HepG2 (cell line): ENCODE results near the gene ACKR3. TPM values are rescaled to one million over a fixed set of nuclear protein-coding genes. Genes with fewer than 3 reads are reported as not detected.

Experiments
- ATAC-seq: fragments of 200-7000 bp; cut with Tn5 transposase; 3 replicates; pipeline ENCODE4 v1.9.1; 2020; ENCODE audit warnings: mild to moderate bottlenecking, moderate library complexity
- BruUV-seq: library from RNA; stranded (reverse); fragments of 400-500 nt; replicated peaks from 2 replicates; lab custom pipeline; 2021; lab: Mats Ljungman, UMichigan
- CTCF ChIA-PET: fragments of 300-600 bp; formaldehyde crosslinking; extraction: SDS; loops from one replicate; lab custom pipeline; 2021; ENCODE audit warnings: low total read pairs, inconsistent platforms, low intra/inter-chr PET ratio; lab: Yijun Ruan, JAX
- POLR2A ChIA-PET: fragments of 350-600 bp; sonication (Branson Sonifier 250); formaldehyde crosslinking; loops from one replicate; lab custom pipeline; 2020; ENCODE audit warnings: antibody characterized with exemption, inconsistent platforms; lab: Yijun Ruan, JAX
- DNase-seq: peaks from one replicate; pipeline ENCODE4 v3.0.0-alpha.2; 2015; ENCODE audit warnings: low spot score
- FAIRE-seq: peaks from 3 replicates; lab custom pipeline; 2011; peaks lifted over from hg19 to GRCh38; lab: Jason Lieb, UNC
- H2AFZ ChIP-seq: one replicate; pipeline ENCODE4 v1.6.1; 2011; ENCODE audit warnings: low read length, inconsistent platforms
- H3K27ac ChIP-seq: fragments of 300-600 bp; 3 replicates; pipeline ENCODE4 v1.8.0; 2011; ENCODE audit warnings: mixed run types, mild to moderate bottlenecking, mixed read lengths, low read length, inconsistent platforms; ENCODE audit not compliant: insufficient read depth; ENCODE audit errors: extremely low read length
- H3K27me3 ChIP-seq, 2 experiments: fragments of 200-600 bp in 1 of 2; 2 replicates in 1 of 2; 3 replicates in 1 of 2; pipeline versions ENCODE4 v1.6.0 to v1.8.0; 2011; ENCODE audit warnings: low read length in 2 of 2, mild to moderate bottlenecking in 2 of 2, moderate library complexity in 2 of 2, inconsistent platforms in 1 of 2; ENCODE audit not compliant: insufficient read depth in 2 of 2, control insufficient read depth in 1 of 2
- H3K36me3 ChIP-seq, 2 experiments: fragments of 200-600 bp in 1 of 2; replicated peaks in 1 of 2; 2 replicates in 1 of 2; 3 replicates in 1 of 2; pipeline versions ENCODE4 v1.5.1 to v1.8.0; 2011; ENCODE audit warnings: low read length in 2 of 2, inconsistent platforms in 1 of 2; ENCODE audit not compliant: insufficient read depth in 2 of 2, control insufficient read depth in 1 of 2
- H3K4me1 ChIP-seq: 2 replicates; pipeline ENCODE4 v1.5.1; 2012; ENCODE audit warnings: low read length, inconsistent platforms; ENCODE audit not compliant: insufficient read depth
- H3K4me2 ChIP-seq: 2 replicates; pipeline ENCODE4 v1.6.0; 2011; ENCODE audit warnings: low read depth, low read length, inconsistent platforms
- H3K4me3 ChIP-seq, 3 experiments: fragments of 200-600 bp in 1 of 3; sonication (generic), shearing (Covaris generic) in 1 of 3; replicated peaks in 1 of 3; 2 replicates each; pipeline ENCODE4 v1.5.1; 2011 to 2016; ENCODE audit warnings: low read length in 3 of 3, inconsistent platforms in 2 of 3, low read depth in 2 of 3, mild to moderate bottlenecking in 2 of 3, control low read depth in 1 of 3, mixed read lengths in 1 of 3; ENCODE audit not compliant: insufficient read depth in 1 of 3
- H3K79me2 ChIP-seq: one replicate; pipeline ENCODE4 v1.6.1; 2011; ENCODE audit warnings: low read length, inconsistent platforms; ENCODE audit not compliant: insufficient read depth
- H3K9ac ChIP-seq: 2 replicates; pipeline ENCODE4 v1.6.0; 2011; ENCODE audit warnings: mild to moderate bottlenecking, low read depth, low read length, inconsistent platforms; ENCODE audit not compliant: insufficient read depth
- H3K9me3 ChIP-seq: 2 replicates; pipeline ENCODE4 v1.5.1; 2012; ENCODE audit warnings: mild to moderate bottlenecking, low read length
- H4K20me1 ChIP-seq: 2 replicates; pipeline ENCODE4 v1.6.0; 2011; ENCODE audit warnings: inconsistent platforms, mild to moderate bottlenecking, low read length, moderate library complexity; ENCODE audit not compliant: insufficient read depth
- HNF4G ChIP-seq, 2 experiments: sonication (generic) in 1 of 2; formaldehyde crosslinking in 1 of 2; IDR thresholded peaks; 2 replicates each; pipeline versions ENCODE4 v1.4.0 to v1.6.1; 2011 to 2020; ENCODE audit warnings: borderline replicate concordance in 2 of 2, low read depth in 2 of 2, mild to moderate bottlenecking in 2 of 2, low read length in 1 of 2, missing genetic modification reagents in 1 of 2, moderate library complexity in 1 of 2
- MAF1 ChIP-seq: sonication (generic); formaldehyde crosslinking; IDR thresholded peaks from 2 replicates; pipeline ENCODE4 v1.5.0; 2020; ENCODE audit warnings: missing genetic modification reagents, borderline replicate concordance
- MAFG ChIP-seq: sonication (generic); formaldehyde crosslinking; IDR thresholded peaks from 2 replicates; pipeline ENCODE4 v1.5.1; 2020; ENCODE audit warnings: mild to moderate bottlenecking, missing genetic modification reagents
- NR2C2 ChIP-seq: sonication (generic); formaldehyde crosslinking; IDR thresholded peaks from 2 replicates; pipeline ENCODE4 v1.4.0; 2020; ENCODE audit warnings: missing genetic modification reagents, mild to moderate bottlenecking, moderate library complexity, borderline replicate concordance
- RFX1 ChIP-seq: fragments of 450-650 bp; IDR thresholded peaks from 2 replicates; pipeline ENCODE4 v1.6.1; 2017
- SP5 ChIP-seq: IDR thresholded peaks from 2 replicates; pipeline ENCODE4 v1.6.1; 2016; ENCODE audit warnings: low read depth, borderline replicate concordance
- TAF15 ChIP-seq: fragments of 200-400 bp; formaldehyde crosslinking; IDR thresholded peaks from one replicate; pipeline ENCODE4 v1.6.1; 2018; ENCODE audit warnings: mild to moderate bottlenecking, low read depth, low read length; ENCODE audit not compliant: poor library complexity, severe bottlenecking
- TSC22D2 ChIP-seq: sonication (generic); formaldehyde crosslinking; IDR thresholded peaks from 2 replicates; pipeline ENCODE4 v1.5.1; 2020; ENCODE audit warnings: missing genetic modification reagents, mild to moderate bottlenecking, borderline replicate concordance
- ZNF251 ChIP-seq: sonication (generic); formaldehyde crosslinking; IDR thresholded peaks from 2 replicates; pipeline ENCODE4 v1.9.0; 2021; ENCODE audit warnings: mild to moderate bottlenecking, missing genetic modification reagents
- ZNF296 ChIP-seq: sonication (generic); formaldehyde crosslinking; conservative IDR thresholded peaks from 2 replicates; pipeline ENCODE4 v1.5.0; 2020; ENCODE audit warnings: mild to moderate bottlenecking, missing genetic modification reagents
- ZNF879 ChIP-seq: sonication (generic); formaldehyde crosslinking; IDR thresholded peaks from 2 replicates; pipeline ENCODE4 v1.8.1; 2023; ENCODE audit warnings: missing genetic modification reagents
- WGBS: methylation state at CpG from one replicate; pipeline ENCODE4 v1.1.6; 2017; ENCODE audit warnings: low lambda C conversion rate; 5-methylcytosine and 5-hydroxymethylcytosine counted together
- in situ Hi-C: cut with HindIII; loops from 2 replicates; pipeline ENCODE4 v1.10.0; 2017; ENCODE audit warnings: low pct_unique_long_range_greater_than_20kb; ENCODE audit not compliant: extremely low pct_ligation_motif_present
- intact Hi-C: fragments of 100-400 bp; cut with micrococcal nuclease; formaldehyde crosslinking; loops from one replicate; pipeline ENCODE4 v1.10.0; 2022; ENCODE audit not compliant: unreplicated experiment
- polyA plus RNA-seq, 8 experiments: library from polyadenylated mRNA; depleted of rRNA in 3 of 8; stranded (reverse) in 7 of 8; unstranded in 1 of 8; fragments of >200 nt; fragmentation: Illumina TruSeq in 4 of 8; extraction: Trizol in 4 of 8; gene quantifications; 2 replicates each; pipeline versions ENCODE4 v1.2.1 to v1.2.3, GENCODE V29; 2011 to 2016; ENCODE audit warnings: low read depth in 4 of 8, missing spikeins in 1 of 8, mixed read lengths in 1 of 8; ENCODE audit not compliant: insufficient read depth in 1 of 8
- total RNA-seq, 5 experiments: library from RNA; depleted of rRNA; stranded (reverse); fragments of >200 nt; fragmentation: Illumina TruSeq; extraction: Trizol; gene quantifications; 2 replicates each; pipeline ENCODE4 v1.2.3, GENCODE V29; 2016; ENCODE audit warnings: low read depth in 1 of 5
- TF ChIP-seq, protein P1 (sequence below): IDR thresholded peaks from 2 replicates; pipeline ENCODE4 v1.6.1; 2016
- TF ChIP-seq, protein P2 (sequence below): sonication (generic); formaldehyde crosslinking; IDR thresholded peaks from 2 replicates; pipeline ENCODE4 v1.5.0; 2020; ENCODE audit warnings: mild to moderate bottlenecking, missing genetic modification reagents
- TF ChIP-seq, protein P3 (sequence below): sonication (generic); formaldehyde crosslinking; IDR thresholded peaks from 2 replicates; pipeline ENCODE4 v1.4.0; 2020; ENCODE audit warnings: missing genetic modification reagents
- TF ChIP-seq, protein P4 (sequence below): sonication (generic); formaldehyde crosslinking; IDR thresholded peaks from 2 replicates; pipeline ENCODE4 v1.5.0; 2020; ENCODE audit warnings: missing genetic modification reagents

The ACKR3 gene
- total and polyA plus RNA-seq, 2 of the 13 experiments (the other 11 are each of a cell fraction or from before 2014, with no cell fraction given) = not detected

DNA sequence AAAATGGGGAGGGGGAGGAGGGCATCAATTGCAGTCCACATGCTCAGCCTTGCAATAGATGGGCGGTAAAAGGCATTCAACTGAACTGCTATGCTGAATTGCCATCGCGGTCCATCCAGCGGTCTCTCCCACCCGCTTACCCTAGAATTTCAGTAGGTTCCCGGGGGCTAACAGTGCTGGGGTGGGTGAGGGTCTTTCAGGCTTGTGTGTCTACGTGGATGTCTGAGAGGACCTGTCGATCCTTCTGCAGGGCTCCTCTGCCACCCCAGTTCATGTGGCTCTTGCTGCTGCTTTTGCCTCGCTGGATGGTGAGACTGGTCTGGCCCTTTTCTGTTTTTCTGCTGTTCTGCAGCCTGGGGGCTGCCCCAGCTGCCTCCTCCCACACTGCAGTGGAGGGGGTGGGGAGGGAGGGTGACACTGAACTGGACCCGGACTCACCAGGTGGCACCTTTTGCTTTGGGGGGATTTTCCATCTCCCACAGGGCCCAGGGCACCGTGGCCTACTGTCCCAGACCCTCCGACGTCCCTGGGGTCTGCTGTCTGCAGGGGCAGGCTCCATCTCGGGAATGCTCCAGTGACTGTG lies 14.1 kb downstream of the ACKR3 start:
- in situ Hi-C loops = no loop called here
- 39% methylated on average over 13 of the region's 14 CpGs for WGBS
- H3K79me2 ChIP-seq = no peaks in the 10 kb centered on the region
- no peak overlapping the region for H3K27ac ChIP-seq
- H3K9me3 ChIP-seq = no peaks in the 10 kb centered on the region
- BruUV-seq = no TSS peak
- H3K4me2 ChIP-seq = no peak overlapping the region
- no peaks in the 10 kb centered on the region for H4K20me1 ChIP-seq
- ChIA-PET POLR2A (no interaction called here), CTCF (no interaction called here)
- H3K36me3 ChIP-seq = no peaks in the 10 kb centered on the region
- peaks cover 7 to 36% of the 10 kb centered on the region in 2 experiments; a peak in 3 of 5 replicates for H3K27me3 ChIP-seq
- intact Hi-C loops = no loop called here
- no peak for DNase-seq
- no peak for ATAC-seq
- H3K9ac ChIP-seq = no peak overlapping the region
- H3K4me3 ChIP-seq = no peak overlapping the region
- no peak for FAIRE-seq
- H3K4me1 ChIP-seq = no peaks in the 10 kb centered on the region
- no peak overlapping the region for H2AFZ ChIP-seq
- TF ChIP-seq, protein P1, sequence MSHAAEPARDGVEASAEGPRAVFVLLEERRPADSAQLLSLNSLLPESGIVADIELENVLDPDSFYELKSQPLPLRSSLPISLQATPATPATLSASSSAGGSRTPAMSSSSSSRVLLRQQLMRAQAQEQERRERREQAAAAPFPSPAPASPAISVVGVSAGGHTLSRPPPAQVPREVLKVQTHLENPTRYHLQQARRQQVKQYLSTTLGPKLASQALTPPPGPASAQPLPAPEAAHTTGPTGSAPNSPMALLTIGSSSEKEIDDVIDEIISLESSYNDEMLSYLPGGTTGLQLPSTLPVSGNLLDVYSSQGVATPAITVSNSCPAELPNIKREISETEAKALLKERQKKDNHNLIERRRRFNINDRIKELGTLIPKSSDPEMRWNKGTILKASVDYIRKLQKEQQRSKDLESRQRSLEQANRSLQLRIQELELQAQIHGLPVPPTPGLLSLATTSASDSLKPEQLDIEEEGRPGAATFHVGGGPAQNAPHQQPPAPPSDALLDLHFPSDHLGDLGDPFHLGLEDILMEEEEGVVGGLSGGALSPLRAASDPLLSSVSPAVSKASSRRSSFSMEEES (CRISPR knock-in tag) = no peak
- TF ChIP-seq ZNF879 (CRISPR knock-in tag) (no peak), TAF15 (no peak), HNF4G (IDR thresholded peaks at IDR 0.05; ENCODE audit: borderline replicate concordance, low read depth, low read length) (no peak), HNF4G (CRISPR knock-in tag; IDR thresholded peaks at IDR 0.05; ENCODE audit: borderline replicate concordance, low read depth) (no peak), TSC22D2 (CRISPR knock-in tag) (no peak), NR2C2 (CRISPR knock-in tag) (no peak), MAFG (CRISPR knock-in tag) (no peak), MAF1 (CRISPR knock-in tag) (no peak), SP5 (CRISPR knock-in tag) (no peak), ZNF251 (CRISPR knock-in tag) (no peak), ZNF296 (CRISPR knock-in tag) (no peak), RFX1 (no peak)
- TF ChIP-seq, protein P2, sequence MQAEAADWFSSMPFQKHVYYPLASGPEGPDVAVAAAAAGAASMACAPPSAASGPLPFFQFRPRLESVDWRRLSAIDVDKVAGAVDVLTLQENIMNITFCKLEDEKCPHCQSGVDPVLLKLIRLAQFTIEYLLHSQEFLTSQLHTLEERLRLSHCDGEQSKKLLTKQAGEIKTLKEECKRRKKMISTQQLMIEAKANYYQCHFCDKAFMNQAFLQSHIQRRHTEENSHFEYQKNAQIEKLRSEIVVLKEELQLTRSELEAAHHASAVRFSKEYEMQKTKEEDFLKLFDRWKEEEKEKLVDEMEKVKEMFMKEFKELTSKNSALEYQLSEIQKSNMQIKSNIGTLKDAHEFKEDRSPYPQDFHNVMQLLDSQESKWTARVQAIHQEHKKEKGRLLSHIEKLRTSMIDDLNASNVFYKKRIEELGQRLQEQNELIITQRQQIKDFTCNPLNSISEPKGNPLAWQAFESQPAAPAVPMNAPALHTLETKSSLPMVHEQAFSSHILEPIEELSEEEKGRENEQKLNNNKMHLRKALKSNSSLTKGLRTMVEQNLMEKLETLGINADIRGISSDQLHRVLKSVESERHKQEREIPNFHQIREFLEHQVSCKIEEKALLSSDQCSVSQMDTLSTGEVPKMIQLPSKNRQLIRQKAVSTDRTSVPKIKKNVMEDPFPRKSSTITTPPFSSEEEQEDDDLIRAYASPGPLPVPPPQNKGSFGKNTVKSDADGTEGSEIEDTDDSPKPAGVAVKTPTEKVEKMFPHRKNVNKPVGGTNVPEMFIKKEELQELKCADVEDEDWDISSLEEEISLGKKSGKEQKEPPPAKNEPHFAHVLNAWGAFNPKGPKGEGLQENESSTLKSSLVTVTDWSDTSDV (CRISPR knock-in tag) = no peak
- TF ChIP-seq, protein P3, sequence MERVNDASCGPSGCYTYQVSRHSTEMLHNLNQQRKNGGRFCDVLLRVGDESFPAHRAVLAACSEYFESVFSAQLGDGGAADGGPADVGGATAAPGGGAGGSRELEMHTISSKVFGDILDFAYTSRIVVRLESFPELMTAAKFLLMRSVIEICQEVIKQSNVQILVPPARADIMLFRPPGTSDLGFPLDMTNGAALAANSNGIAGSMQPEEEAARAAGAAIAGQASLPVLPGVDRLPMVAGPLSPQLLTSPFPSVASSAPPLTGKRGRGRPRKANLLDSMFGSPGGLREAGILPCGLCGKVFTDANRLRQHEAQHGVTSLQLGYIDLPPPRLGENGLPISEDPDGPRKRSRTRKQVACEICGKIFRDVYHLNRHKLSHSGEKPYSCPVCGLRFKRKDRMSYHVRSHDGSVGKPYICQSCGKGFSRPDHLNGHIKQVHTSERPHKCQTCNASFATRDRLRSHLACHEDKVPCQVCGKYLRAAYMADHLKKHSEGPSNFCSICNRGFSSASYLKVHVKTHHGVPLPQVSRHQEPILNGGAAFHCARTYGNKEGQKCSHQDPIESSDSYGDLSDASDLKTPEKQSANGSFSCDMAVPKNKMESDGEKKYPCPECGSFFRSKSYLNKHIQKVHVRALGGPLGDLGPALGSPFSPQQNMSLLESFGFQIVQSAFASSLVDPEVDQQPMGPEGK (CRISPR knock-in tag) = no peak
- TF ChIP-seq, protein P4, sequence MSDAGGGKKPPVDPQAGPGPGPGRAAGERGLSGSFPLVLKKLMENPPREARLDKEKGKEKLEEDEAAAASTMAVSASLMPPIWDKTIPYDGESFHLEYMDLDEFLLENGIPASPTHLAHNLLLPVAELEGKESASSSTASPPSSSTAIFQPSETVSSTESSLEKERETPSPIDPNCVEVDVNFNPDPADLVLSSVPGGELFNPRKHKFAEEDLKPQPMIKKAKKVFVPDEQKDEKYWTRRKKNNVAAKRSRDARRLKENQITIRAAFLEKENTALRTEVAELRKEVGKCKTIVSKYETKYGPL = no peak
